ENCODE results near the gene SPARC.
"Not testable (repeated sequence)": the region's sequence is repeated elsewhere in the genome, so short reads cannot be mapped to it uniquely, and the experiment has no call there.

SPARC gene

GRCh38 chr5:151700296-151700695 lies 13.6 kb upstream of the SPARC start:
- no peak for DNase-seq

GRCh38 chr5:151699071-151699901 lies 12.6 kb upstream of the SPARC start:
- no peak for DNase-seq

- not testable (repeated sequence) for DNase-seq
Measured at GRCh38 chr5:151698081-151698480, 11.4 kb upstream of the SPARC start.

GRCh38 chr5:151697452-151697851 lies 10.7 kb upstream of the SPARC start:
- no peak for DNase-seq

- peak in 1 of 2 donors; percentile 31 for DNase-seq
Measured at GRCh38 chr5:151696470-151697061, 9.9 kb upstream of the SPARC start.

- DNase-seq: no peak
Measured at GRCh38 chr5:151695464-151695863, 8.7 kb upstream of the SPARC start.

GRCh38 chr5:151694035-151694485 lies 7.3 kb upstream of the SPARC start:
- DNase-seq: no peak

GRCh38 chr5:151692312-151692711 lies 5.6 kb upstream of the SPARC start:
- no peak for DNase-seq

- DNase-seq: no peak
Measured at GRCh38 chr5:151691706-151692105, 5.0 kb upstream of the SPARC start.

- not testable (repeated sequence) for DNase-seq
Measured at GRCh38 chr5:151689591-151689990, 2.9 kb upstream of the SPARC start.

- no peak for DNase-seq
Measured at GRCh38 chr5:151688436-151688835, 1.7 kb upstream of the SPARC start.

- DNase-seq: no peak
Measured at GRCh38 chr5:151685749-151686673, 704 bp downstream of the SPARC start.

GRCh38 chr5:151684690-151685361 lies 1.9 kb downstream of the SPARC start:
- DNase-seq: peak in 1 of 2 donors; percentile 63

- peak; percentile 50 to 75 for DNase-seq
Measured at GRCh38 chr5:151683986-151684588, 2.6 kb downstream of the SPARC start.

- no peak for DNase-seq
Measured at GRCh38 chr5:151683444-151683843, 3.3 kb downstream of the SPARC start.

- DNase-seq: peak in 1 of 2 donors; percentile 55
Measured at GRCh38 chr5:151682751-151683331, 3.9 kb downstream of the SPARC start.

GRCh38 chr5:151682240-151682639 lies 4.5 kb downstream of the SPARC start:
- no peak for DNase-seq

GRCh38 chr5:151680944-151681427 lies 5.7 kb downstream of the SPARC start:
- DNase-seq: no peak

GRCh38 chr5:151680156-151680505 lies 6.6 kb downstream of the SPARC start:
- not testable (repeated sequence) for DNase-seq

GRCh38 chr5:151679421-151680155 lies 7.1 kb downstream of the SPARC start:
- no peak for DNase-seq

- DNase-seq: no peak
Measured at GRCh38 chr5:151678713-151679112, 8.0 kb downstream of the SPARC start.
